HG02981 (cell line): ENCODE measurements around the gene SKOR2.
"Not testable (repeated sequence)": the region's sequence is repeated elsewhere in the genome, so short reads cannot be mapped to it uniquely, and the experiment has no call there.

Experiments
- ATAC-seq: cut with Tn5 transposase; IDR thresholded peaks from one replicate; pipeline ENCODE4 v1.9.1; 2021; ENCODE audit warnings: mild to moderate bottlenecking, moderate library complexity; ENCODE audit not compliant: unreplicated experiment

Gene SKOR2

GRCh38 chr18:47203626-47204464 lies 47.6 kb downstream of the SKOR2 start:
- ATAC-seq: no peak

- not testable (repeated sequence) for ATAC-seq
Observed at GRCh38 chr18:47195961-47196360, 55.5 kb downstream of the SKOR2 start.

- no peak for ATAC-seq
Observed at GRCh38 chr18:47191961-47192360, 59.5 kb downstream of the SKOR2 start.

GRCh38 chr18:47187721-47188120 lies 63.7 kb downstream of the SKOR2 start:
- ATAC-seq: no peak

- no peak for ATAC-seq
Observed at GRCh38 chr18:47184419-47185050, 66.9 kb downstream of the SKOR2 start.

GRCh38 chr18:47182156-47182555 lies 69.3 kb downstream of the SKOR2 start:
- ATAC-seq: not testable (repeated sequence)

- ATAC-seq: no peak
Observed at GRCh38 chr18:47180765-47181164, 70.7 kb downstream of the SKOR2 start.

GRCh38 chr18:47179520-47179919 lies 71.9 kb downstream of the SKOR2 start:
- ATAC-seq: no peak

GRCh38 chr18:47175898-47176575 lies 75.4 kb downstream of the SKOR2 start, which contains the start of gene IER3IP1:
Gene IER3IP1, minus strand, starts transcription at chr18:47176364. Its CDS starts 87 bp downstream, at chr18:47176277.
- ATAC-seq: peak; percentile 81

- no peak for ATAC-seq
Observed at GRCh38 chr18:47175283-47175897, 76.1 kb downstream of the SKOR2 start.

GRCh38 chr18:47174545-47175116 lies 76.8 kb downstream of the SKOR2 start:
- no peak for ATAC-seq

GRCh38 chr18:47172476-47172875 lies 79.0 kb downstream of the SKOR2 start:
- no peak for ATAC-seq

GRCh38 chr18:47168913-47169312 lies 82.5 kb downstream of the SKOR2 start:
- no peak for ATAC-seq

GRCh38 chr18:47168509-47168908 lies 83.0 kb downstream of the SKOR2 start:
- no peak for ATAC-seq

GRCh38 chr18:47166294-47166693 lies 85.2 kb downstream of the SKOR2 start:
- ATAC-seq: no peak

GRCh38 chr18:47163241-47163640 lies 88.2 kb downstream of the SKOR2 start:
- peak; percentile 89 for ATAC-seq

- ATAC-seq: no peak
Observed at GRCh38 chr18:47160256-47160655, 91.2 kb downstream of the SKOR2 start.

- ATAC-seq: not testable (repeated sequence)
Observed at GRCh38 chr18:47158404-47158803, 93.1 kb downstream of the SKOR2 start.
